ENCODE data around the gene EML2.

The EML2 gene

DNA sequence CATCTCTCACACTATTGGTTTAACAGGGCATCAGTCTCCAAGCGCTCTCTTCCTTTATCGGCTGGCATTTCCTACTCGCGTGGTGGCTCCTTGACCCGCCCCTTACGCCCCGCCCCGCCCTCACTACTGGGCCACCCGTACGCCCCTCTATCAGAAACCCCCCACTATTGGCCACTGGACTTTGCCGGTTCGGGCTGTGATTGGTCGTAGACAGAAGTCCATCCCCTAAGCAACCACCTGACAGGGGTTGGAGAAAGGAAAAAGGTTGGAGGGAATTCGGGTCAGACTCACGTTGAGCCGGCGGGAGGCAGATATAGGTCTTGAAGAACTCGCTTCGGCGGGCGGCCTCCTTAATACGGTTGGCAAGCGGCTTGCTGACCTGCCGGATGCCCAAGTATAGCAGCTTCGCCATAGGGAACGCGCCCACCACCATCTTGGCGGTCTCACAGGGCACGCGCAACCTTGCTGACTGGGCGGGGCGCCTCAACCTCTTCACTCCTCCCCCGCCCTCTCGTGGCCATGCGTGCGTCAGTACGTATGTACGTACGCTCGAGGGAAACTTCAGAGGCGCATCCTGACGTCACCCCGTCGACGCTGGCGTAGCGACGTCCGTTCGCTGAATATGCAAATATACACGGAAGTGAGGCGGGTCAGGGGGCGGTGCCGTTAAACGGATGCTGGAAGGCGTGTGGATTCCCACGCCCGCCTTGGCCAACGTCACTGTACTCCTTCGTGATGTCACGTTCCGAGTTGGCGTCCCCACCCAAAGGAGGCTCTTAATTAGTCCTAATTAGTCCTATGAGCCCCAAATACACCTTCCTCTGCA is 54.7 kb downstream of the EML2 start, which contains the start of gene OPA3:
Gene OPA3 (minus strand): TSS at position 471 of the 826 bp plus-strand sequence. CDS start 38 bp downstream, at position 433.
- peak within 1 kb of the TSS; percentile 93 for H3K27ac ChIP-seq (ENCODE audit: low read depth, low read length)
- no peaks in the 10 kb centered on the region; the same call in 1 of the 2 replicates for H3K27me3 ChIP-seq (ENCODE audit: insufficient read depth, low read length)
- no peaks in the 10 kb centered on the region for H3K9me3 ChIP-seq (ENCODE audit: insufficient read depth, low read depth, low read length)
- no peaks in the 10 kb centered on the region for H3K36me3 ChIP-seq (ENCODE audit: insufficient read depth, low read length)
- no peaks in the 10 kb centered on the region for H3K4me1 ChIP-seq (ENCODE audit: insufficient read depth, low read length)
- under 1% methylated on average over 63 of the region's 63 CpGs for whole genome bisulfite sequencing
- H3K9ac ChIP-seq (ENCODE audit: low read depth, low read length), result peak within 1 kb of the TSS; percentile 82
- H3K4me3 ChIP-seq (ENCODE audit: low read length), result peak within 1 kb of the TSS; percentile 78

DNA sequence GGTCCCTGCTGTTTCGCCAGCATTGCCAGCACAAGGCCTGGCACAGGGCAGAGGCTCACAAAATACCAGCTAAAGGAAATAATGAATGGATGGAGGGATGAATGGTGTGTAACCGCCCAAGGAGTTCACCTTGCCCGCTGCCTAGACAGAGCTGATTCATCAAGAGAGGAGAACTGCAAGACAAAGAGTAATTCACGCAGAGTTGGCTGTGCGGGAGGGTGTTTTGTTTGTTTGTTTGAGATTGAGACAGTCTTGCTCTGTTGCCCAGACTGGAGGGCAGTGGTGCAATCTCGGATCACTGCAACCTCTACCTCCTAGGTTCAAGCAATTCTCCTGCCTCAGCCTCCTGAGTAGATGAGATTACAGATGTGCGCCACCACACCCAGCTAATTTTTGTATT is 57.6 kb downstream of the EML2 start:
- 94% methylated on average over 7 of the region's 7 CpGs for WGBS

DNA sequence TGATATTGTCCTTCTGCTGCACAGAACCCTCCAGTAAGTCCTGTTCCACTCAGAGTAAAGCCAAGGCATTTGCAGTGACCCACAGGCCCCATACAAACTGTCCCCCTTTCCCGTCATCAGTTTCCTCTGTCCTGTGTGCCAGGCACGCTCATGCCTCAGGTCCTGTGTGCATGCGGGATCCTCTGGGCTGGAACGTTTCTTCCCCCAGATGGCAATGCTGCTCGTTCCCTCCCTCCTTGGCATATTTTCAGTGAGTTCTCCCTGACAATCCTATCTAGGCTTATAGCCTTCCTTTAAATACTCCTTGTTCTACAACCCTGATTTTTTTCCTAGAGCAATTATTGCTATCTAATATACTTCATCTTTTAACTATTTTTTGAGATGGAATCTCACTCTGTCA is 60.3 kb downstream of the EML2 start:
- Histone ChIP-seq H3K4me3 (ENCODE audit: low read length) (no peak overlapping the region), H3K9ac (ENCODE audit: low read depth, low read length) (0 out of 2 replicates have a peak overlapping the region, but pooled peaks have one; percentile 14), H3K27ac (ENCODE audit: low read depth, low read length) (no peak overlapping the region), H3K4me1 (ENCODE audit: insufficient read depth, low read length) (peaks cover 13% of the 10 kb centered on the region), H3K9me3 (ENCODE audit: insufficient read depth, low read depth, low read length) (no peaks in the 10 kb centered on the region), H3K36me3 (ENCODE audit: insufficient read depth, low read length) (no peaks in the 10 kb centered on the region), H3K27me3 (ENCODE audit: insufficient read depth, low read length) (no peaks in the 10 kb centered on the region)
- 92% methylated on average over 5 of the region's 5 CpGs for WGBS

More for the DNA sequence above, 57.6 kb downstream of the EML2 start:
- Histone ChIP-seq H3K9ac (ENCODE audit: low read depth, low read length) (no peak overlapping the region), H3K27me3 (ENCODE audit: insufficient read depth, low read length) (no peaks in the 10 kb centered on the region), H3K4me3 (ENCODE audit: low read length) (no peak overlapping the region), H3K9me3 (ENCODE audit: insufficient read depth, low read depth, low read length) (no peaks in the 10 kb centered on the region), H3K36me3 (ENCODE audit: insufficient read depth, low read length) (no peaks in the 10 kb centered on the region), H3K27ac (ENCODE audit: low read depth, low read length) (no peak overlapping the region), H3K4me1 (ENCODE audit: insufficient read depth, low read length) (peaks cover 13% of the 10 kb centered on the region)

DNA sequence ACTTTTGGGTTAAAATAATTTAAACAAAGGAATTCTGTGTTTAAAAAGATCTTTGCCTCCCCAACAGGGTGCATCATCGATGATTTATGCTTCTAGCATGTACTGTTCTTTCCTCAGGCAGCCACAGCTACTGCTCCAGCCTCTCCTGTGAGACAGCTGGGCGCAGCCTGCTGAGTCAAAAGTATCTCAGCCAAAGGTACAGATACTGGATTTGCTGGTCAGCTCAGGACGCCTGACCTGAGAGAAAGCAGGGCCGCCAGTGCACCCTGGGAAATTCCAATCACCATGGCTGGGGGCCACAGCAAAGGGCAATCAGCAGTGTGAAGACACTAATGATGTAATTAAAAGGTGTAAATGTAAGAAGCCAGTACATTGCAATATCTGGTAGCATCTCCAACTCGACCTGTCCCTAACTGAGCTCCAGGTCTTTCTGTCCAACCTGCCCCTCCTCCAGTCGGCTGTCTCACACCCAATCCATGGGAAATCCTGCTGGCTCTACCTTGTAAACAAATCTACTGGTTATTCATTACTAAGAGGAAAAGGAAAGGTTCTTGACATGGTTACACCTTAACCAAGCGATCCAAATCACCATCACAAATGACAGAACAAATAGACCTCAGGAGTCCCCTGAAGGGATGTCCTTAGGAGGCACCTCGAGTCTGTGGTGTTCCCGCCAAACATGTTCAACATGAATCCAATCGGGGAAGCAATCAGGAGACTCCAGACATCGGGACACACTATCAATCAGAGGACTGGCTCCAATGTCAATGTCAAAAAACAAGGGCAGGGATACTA is 61.9 kb downstream of the EML2 start:
- WGBS, result 54% methylated on average over 11 of the region's 11 CpGs
- no peak overlapping the region for H3K9ac ChIP-seq (ENCODE audit: low read depth, low read length)

DNA sequence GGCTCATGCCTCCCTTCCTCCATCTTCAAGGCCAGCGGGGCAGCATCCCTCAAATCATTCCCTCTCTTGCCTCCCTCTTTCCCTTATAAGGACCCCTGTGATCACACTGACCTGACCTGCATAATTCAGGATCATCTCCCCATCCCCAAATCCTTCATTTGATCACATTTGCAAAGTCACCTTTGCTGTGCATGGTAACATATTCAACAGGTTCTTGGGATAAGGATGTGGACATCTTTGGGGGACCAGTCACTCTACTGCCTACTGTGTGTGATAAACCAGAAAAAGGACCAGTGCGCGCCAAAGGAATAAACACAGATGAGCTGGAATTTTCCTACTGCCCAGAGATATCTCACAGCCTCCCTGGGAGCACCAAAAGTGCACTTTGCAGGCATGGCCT is 62.5 kb downstream of the EML2 start:
- Histone ChIP-seq H3K9ac (ENCODE audit: low read depth, low read length) (no peak overlapping the region), H3K36me3 (ENCODE audit: insufficient read depth, low read length) (no peaks in the 10 kb centered on the region), H3K27ac (ENCODE audit: low read depth, low read length) (no peak overlapping the region), H3K4me3 (ENCODE audit: low read length) (no peak overlapping the region), H3K27me3 (ENCODE audit: insufficient read depth, low read length) (no peaks in the 10 kb centered on the region), H3K4me1 (ENCODE audit: insufficient read depth, low read length) (peaks cover 13% of the 10 kb centered on the region), H3K9me3 (ENCODE audit: insufficient read depth, low read depth, low read length) (no peaks in the 10 kb centered on the region)
- WGBS, result 91% methylated on average over 3 of the region's 3 CpGs

More for the DNA sequence above, 61.9 kb downstream of the EML2 start:
- peaks cover 13% of the 10 kb centered on the region for H3K4me1 ChIP-seq (ENCODE audit: insufficient read depth, low read length)
- H3K27ac ChIP-seq (ENCODE audit: low read depth, low read length), result peak overlapping the region; percentile 11; the same call in 1 of the 2 replicates
- no peaks in the 10 kb centered on the region for H3K27me3 ChIP-seq (ENCODE audit: insufficient read depth, low read length)
- no peaks in the 10 kb centered on the region for H3K36me3 ChIP-seq (ENCODE audit: insufficient read depth, low read length)
- H3K4me3 ChIP-seq (ENCODE audit: low read length), result no peak overlapping the region
- no peaks in the 10 kb centered on the region for H3K9me3 ChIP-seq (ENCODE audit: insufficient read depth, low read depth, low read length)

DNA sequence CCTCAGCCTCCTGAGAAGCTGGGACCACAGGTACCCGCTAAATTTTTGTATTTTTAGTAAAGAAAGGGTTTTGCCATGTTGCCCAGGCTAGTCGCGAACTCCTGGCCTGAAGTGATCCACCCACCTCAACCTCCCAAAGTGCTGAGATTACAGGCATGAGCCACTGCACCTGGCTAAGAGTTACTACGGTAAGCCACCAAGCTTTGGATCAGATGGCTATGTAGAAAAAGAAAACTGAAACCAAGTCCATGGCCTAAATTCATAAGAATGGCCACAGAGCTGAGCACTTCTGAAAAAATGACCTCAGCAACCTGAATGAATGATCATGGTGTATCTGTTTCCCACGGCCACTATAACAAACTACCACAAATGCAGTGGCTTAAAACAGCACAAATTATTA is 64.0 kb downstream of the EML2 start:
- 95% methylated on average over 5 of the region's 5 CpGs for WGBS
- no peak overlapping the region for H3K9ac ChIP-seq (ENCODE audit: low read depth, low read length)
- no peak overlapping the region for H3K4me3 ChIP-seq (ENCODE audit: low read length)
- no peaks in the 10 kb centered on the region for H3K27me3 ChIP-seq (ENCODE audit: insufficient read depth, low read length)
- H3K4me1 ChIP-seq (ENCODE audit: insufficient read depth, low read length), result peaks cover 13% of the 10 kb centered on the region
- H3K27ac ChIP-seq (ENCODE audit: low read depth, low read length), result no peak overlapping the region
- no peaks in the 10 kb centered on the region for H3K9me3 ChIP-seq (ENCODE audit: insufficient read depth, low read depth, low read length)
- H3K36me3 ChIP-seq (ENCODE audit: insufficient read depth, low read length), result no peaks in the 10 kb centered on the region

DNA sequence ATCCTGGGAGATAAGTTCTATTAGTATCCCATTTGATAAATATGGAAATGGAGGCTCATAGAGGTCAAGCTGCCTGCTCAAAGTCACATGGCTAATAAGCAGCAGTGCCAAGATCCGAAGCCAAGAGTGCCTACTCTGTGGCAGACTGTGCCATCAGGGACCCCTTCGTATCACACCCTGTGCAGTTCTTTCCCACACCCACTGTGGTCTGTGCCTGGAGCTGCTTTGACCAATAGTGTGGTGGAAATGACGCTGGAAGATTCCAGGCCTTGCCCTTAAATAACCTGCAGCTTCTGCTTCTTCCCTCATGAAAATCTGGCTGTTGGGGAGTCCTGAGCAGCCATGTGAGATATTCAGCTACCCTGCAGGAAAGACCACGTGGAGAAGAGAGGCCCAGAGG is 64.7 kb downstream of the EML2 start:
- H3K27me3 ChIP-seq (ENCODE audit: insufficient read depth, low read length), result no peaks in the 10 kb centered on the region
- no peak overlapping the region for H3K27ac ChIP-seq (ENCODE audit: low read depth, low read length)
- no peak overlapping the region for H3K4me3 ChIP-seq (ENCODE audit: low read length)
- peaks cover 13% of the 10 kb centered on the region for H3K4me1 ChIP-seq (ENCODE audit: insufficient read depth, low read length)
- H3K9me3 ChIP-seq (ENCODE audit: insufficient read depth, low read depth, low read length), result no peaks in the 10 kb centered on the region
- H3K36me3 ChIP-seq (ENCODE audit: insufficient read depth, low read length), result no peaks in the 10 kb centered on the region
- 94% methylated on average over 4 of the region's 4 CpGs for WGBS
- H3K9ac ChIP-seq (ENCODE audit: low read depth, low read length), result no peak overlapping the region

DNA sequence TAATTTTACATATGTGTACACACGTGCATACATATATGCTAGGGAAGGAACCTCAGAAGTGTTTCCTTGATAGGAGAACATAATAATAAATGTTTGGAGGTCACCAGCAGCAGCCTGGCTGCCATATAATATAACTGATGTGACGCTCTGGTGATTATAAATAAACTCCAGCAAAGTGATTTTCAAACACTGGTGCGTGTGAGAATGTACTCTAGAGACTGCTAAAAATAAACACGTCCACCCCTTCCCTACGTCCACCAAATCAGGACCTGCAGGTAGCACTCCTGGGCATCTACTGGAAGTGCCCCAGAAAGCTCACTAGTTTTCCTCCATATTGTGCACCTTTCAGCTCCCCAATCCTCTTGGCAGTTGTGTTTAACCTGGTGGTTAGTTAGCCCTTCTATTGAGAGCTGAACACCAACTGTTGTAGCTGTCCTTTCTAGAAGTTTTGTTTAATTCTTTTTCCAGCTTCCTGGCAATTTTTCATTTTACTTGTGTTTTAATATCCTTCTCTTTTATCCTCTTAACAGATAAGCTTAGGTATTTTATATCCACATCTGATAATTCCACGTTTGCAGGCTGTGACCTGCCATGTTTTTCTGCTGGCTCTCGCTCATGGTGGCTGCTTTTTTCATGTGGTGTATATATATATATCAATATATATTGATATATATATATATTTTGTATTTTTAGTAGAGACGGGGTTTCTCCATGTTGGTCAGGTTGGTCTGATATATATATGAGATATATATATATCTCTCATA is 67.6 kb downstream of the EML2 start:
- Histone ChIP-seq H3K4me3 (ENCODE audit: low read length) (no peak overlapping the region), H3K9ac (ENCODE audit: low read depth, low read length) (no peak overlapping the region), H3K27ac (ENCODE audit: low read depth, low read length) (no peak overlapping the region), H3K36me3 (ENCODE audit: insufficient read depth, low read length) (no peaks in the 10 kb centered on the region), H3K27me3 (ENCODE audit: insufficient read depth, low read length) (no peaks in the 10 kb centered on the region), H3K9me3 (ENCODE audit: insufficient read depth, low read depth, low read length) (no peaks in the 10 kb centered on the region), H3K4me1 (ENCODE audit: insufficient read depth, low read length) (peaks cover under 1% of the 10 kb centered on the region)
- WGBS, result 95% methylated on average over 5 of the region's 8 CpGs

DNA sequence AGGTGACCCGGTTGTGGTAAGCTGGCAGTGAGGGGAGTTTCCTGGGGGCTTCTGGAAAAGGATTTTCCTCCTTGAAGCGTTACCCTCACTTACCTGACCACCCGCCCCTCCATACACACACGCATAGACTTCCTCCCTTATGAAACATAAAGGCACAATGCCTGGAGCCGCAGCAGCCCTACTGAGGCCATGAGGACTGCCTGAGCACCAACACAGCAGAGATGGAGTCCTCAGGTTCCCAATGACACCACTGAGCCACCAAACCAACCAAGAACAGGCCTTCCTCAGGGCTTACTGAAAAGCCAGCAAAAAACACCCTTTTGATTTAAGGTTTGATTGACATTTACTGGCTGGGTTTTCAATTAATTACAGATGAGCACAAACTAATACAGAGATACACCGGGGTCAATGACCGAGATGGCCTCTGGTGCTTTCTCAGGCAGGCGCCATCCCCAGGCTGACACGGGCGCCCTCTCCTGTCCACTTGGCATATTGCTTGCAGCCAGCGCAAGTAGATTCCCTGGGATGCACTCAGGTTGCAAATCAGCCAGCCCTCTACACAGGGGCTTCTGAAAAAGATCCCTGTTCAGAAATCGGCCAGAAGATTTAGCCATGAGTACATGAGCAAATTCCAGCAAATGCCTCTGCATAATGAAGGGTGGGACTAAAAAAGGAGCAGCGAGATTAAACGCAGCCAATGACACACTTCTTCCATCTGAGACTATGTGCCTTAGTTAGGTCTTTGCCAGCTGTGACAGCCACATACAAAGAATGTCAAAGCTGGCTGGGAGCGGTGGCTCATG is 69.4 kb downstream of the EML2 start:
- Histone ChIP-seq H3K9me3 (ENCODE audit: insufficient read depth, low read depth, low read length) (no peaks in the 10 kb centered on the region), H3K9ac (ENCODE audit: low read depth, low read length) (no peak overlapping the region), H3K27me3 (ENCODE audit: insufficient read depth, low read length) (no peaks in the 10 kb centered on the region), H3K36me3 (ENCODE audit: insufficient read depth, low read length) (no peaks in the 10 kb centered on the region), H3K4me1 (ENCODE audit: insufficient read depth, low read length) (no peaks in the 10 kb centered on the region; the same call in 1 of the 2 replicates), H3K27ac (ENCODE audit: low read depth, low read length) (no peak overlapping the region), H3K4me3 (ENCODE audit: low read length) (no peak overlapping the region)
- WGBS, result 50% methylated on average over 14 of the region's 15 CpGs

DNA sequence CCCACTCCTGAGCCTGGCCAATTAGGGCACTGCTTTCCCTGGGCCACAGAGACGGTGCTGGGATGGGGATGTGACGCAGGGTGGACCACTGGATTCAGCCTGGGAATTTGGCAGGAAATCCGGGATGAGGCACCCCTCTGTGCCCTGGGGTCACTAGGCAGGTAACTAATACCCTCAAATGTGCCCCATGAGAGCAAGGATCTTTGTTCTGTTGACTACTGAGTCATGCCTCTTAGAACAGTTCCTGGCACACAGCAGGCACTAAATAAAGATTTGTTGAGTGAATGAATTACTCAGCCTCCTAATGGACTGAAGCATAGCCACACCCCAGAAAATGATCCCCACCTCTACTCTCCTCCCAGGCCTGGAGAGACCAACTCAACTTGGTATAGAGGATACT is 70.5 kb downstream of the EML2 start:
- H3K9ac ChIP-seq (ENCODE audit: low read depth, low read length), result 0 out of 2 replicates have a peak overlapping the region, but pooled peaks have one; percentile 34
- WGBS, result 81% methylated on average over 3 of the region's 3 CpGs

More for the DNA sequence above, 70.5 kb downstream of the EML2 start:
- H3K4me3 ChIP-seq (ENCODE audit: low read length), result no peak overlapping the region
- no peaks in the 10 kb centered on the region for H3K36me3 ChIP-seq (ENCODE audit: insufficient read depth, low read length)
- H3K27ac ChIP-seq (ENCODE audit: low read depth, low read length), result no peak overlapping the region
- peaks cover 7% of the 10 kb centered on the region for H3K4me1 ChIP-seq (ENCODE audit: insufficient read depth, low read length)
- H3K27me3 ChIP-seq (ENCODE audit: insufficient read depth, low read length), result no peaks in the 10 kb centered on the region
- no peaks in the 10 kb centered on the region for H3K9me3 ChIP-seq (ENCODE audit: insufficient read depth, low read depth, low read length)
